ENCODE measurements around the gene DNAJC9.

GRCh38 chr10:73215749-73216148 lies 31.3 kb downstream of the DNAJC9 start:
- no peak for TF ChIP-seq CTCF (conservative IDR thresholded peaks at IDR 0.05; ENCODE audit: low read depth, low read length)
- TF ChIP-seq POLR2A (IDR thresholded peaks at IDR 0.05; ENCODE audit: low read depth, low read length) = no peak
- no peak for TF ChIP-seq ELK1 (IDR thresholded peaks at IDR 0.05; ENCODE audit: borderline replicate concordance, low read depth, low read length)
- no peak for TF ChIP-seq MAFK (IDR thresholded peaks at IDR 0.05; ENCODE audit: low read depth, low read length)
- TF ChIP-seq BHLHE40 (IDR thresholded peaks at IDR 0.05; ENCODE audit: low read depth, low read length) = no peak
- no peak for TF ChIP-seq RCOR1 (IDR thresholded peaks at IDR 0.05; ENCODE audit: insufficient replicate concordance, low read length)
- no peak for TF ChIP-seq NFE2L2 (IDR thresholded peaks at IDR 0.05; ENCODE audit: low read depth, low read length)
- no peak for TF ChIP-seq CEBPB (IDR thresholded peaks at IDR 0.05; ENCODE audit: low read depth, low read length)
- no peak for TF ChIP-seq RAD21 (IDR thresholded peaks at IDR 0.05; ENCODE audit: low read length)
